SKM-1 treated with dmso at 0.1 percent for 144 hours (cell line): ENCODE results near the gene FAM236A.
"Not testable (repeated sequence)": the region's sequence is repeated elsewhere in the genome, so short reads cannot be mapped to it uniquely, and the experiment has no call there.

ENCODE experiments used
- DNase-seq: peaks from one replicate; lab custom pipeline; 2025; ENCODE audit not compliant: unreplicated experiment; lab: John Stamatoyannopoulos, UW

FAM236A gene

GRCh38 chrX:72937906-72938305 lies at the start of gene FAM236A:
Gene FAM236A, plus strand, starts transcription at chrX:72938206. Its CDS starts 57 bp downstream, at chrX:72938263.
- not testable (repeated sequence) for DNase-seq

DNA sequence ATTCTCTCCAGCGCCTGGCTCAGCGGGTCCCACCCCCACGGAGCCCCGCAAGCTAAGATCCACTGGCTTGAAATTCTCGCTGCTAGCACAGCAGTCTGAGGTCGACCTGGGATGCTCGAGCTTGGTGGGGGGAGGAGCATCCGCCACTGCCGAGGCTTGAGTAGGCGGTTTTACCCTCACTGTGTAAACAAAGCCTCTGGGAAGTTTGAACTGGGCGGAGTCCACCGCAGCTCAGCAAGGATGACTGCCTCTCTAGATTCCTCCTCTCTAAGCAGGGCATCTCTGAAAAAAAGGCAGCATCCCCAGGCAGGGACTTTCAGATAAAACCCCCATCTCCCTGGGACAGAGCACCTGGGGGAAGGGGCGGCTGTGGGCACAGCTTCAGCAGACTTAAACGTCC lies 48.3 kb upstream of the FAM236A start:
- DNase-seq: not testable (repeated sequence)

DNA sequence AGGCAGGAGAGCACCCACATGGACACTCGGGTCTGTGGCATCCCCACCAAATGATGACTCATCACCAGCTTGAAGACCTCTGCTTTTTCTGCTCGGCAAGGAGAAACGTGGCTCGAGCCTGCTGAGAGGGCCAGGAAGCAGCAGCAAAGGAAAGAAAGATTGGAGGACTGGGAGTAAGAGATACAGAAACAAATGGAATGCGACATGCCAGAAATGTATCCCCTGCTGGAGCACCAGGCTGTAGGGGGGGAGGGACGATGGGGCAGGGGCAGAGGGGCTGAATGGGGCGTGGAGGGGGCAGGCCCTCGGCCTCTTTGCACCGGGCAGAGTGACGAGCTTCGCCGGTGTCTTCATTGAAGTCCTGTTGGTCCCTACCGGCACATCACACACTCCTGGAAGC lies 25.7 kb upstream of the FAM236A start, which contains the start of gene FAM236C:
Gene FAM236C, plus strand, starts transcription at position 301 of the 400 bp plus-strand sequence. CDS start 100 bp downstream, outside the sequence.
- not testable (repeated sequence) for DNase-seq

- DNase-seq: not testable (repeated sequence)
Measured at GRCh38 chrX:72916096-72916495, 21.9 kb upstream of the FAM236A start.

- DNase-seq: not testable (repeated sequence)
Measured at GRCh38 chrX:72932283-72932682, 5.7 kb upstream of the FAM236A start.

DNA sequence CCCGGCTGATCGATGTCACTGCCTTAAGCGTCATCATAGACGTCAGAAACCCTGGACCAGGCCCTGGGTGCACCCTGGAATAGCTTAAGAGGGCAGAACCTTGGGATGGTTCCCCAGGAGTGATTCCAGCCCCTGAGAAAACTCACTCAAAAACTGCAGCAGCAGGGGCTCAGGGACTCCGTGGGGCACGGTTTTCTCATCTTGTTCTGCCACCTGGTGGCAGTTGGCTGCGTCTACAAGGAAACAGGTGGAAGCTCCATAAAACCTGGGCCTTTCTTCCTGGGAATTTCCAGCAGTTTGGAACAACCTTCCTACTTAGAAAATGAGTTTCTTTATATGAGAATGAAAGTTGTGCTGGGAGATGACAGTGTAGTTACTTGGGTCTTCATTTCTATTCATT lies 1.6 kb upstream of the FAM236A start:
- DNase-seq: not testable (repeated sequence)

GRCh38 chrX:72936882-72937455 lies 1.0 kb upstream of the FAM236A start:
- not testable (repeated sequence) for DNase-seq

- not testable (repeated sequence) for DNase-seq
Measured at GRCh38 chrX:72942272-72942671, 4.3 kb downstream of the FAM236A start.

DNA sequence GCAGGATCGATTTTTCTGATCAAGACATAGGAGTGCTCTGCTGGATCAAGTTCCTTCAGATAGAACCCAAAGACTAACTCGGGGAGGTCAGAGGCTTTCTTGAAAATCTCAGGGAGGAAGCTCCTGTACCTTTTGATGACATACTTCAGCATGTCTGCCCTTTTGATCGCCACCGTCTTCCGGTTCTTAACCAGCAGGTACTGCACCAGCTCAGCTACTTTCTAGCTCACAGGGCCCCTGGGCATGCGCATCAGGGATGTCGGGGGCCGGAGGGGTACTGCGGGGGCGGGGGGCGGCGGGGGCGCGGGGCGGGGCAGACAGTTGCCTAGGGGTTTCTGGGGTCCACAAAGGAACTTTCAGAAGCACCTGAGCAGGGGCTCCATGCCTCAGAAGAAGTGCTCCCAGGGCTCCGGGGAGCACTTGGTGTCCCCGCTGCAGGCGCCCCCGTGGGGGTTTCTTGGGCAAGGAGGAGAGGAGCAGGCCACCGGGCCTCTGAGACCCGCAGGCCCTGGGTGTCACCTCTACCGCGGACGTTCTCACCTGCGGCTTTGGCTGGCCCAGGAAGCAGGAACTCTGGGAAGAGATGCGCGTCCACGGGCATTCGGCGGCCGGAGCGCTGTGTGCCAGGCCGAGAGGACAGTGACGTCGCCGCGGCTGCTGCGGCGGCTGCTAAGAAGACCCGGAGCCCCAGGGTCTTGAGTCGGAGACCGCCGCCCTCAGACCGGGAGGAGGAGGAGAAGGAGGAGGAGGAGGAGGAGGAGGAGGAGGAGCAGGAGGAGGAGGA lies 5.2 kb downstream of the FAM236A start:
- not testable (repeated sequence) for DNase-seq

DNA sequence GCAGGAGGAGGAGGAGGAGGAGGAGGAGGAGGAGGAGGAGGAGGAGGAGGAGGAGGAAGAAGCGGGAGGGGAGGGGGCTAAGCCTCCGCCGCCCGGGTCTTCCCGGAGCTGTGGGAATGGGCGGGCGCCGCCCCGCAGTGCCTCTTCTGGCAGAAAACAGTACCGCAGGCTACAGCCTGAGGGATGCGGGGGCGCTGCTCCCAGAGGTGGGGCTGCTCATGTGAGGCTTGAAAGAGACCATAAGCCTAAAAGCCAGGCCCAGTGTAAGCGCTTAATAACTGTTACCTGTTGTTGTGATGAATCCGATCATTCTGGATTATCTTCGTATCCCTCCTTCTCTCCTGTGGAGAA lies 5.8 kb downstream of the FAM236A start, which contains the start of gene DMRTC1:
Gene DMRTC1, minus strand, starts transcription at position 19 of the 351 bp plus-strand sequence. CDS start 68,143 bp downstream, outside the sequence.
- DNase-seq: not testable (repeated sequence)

DNA sequence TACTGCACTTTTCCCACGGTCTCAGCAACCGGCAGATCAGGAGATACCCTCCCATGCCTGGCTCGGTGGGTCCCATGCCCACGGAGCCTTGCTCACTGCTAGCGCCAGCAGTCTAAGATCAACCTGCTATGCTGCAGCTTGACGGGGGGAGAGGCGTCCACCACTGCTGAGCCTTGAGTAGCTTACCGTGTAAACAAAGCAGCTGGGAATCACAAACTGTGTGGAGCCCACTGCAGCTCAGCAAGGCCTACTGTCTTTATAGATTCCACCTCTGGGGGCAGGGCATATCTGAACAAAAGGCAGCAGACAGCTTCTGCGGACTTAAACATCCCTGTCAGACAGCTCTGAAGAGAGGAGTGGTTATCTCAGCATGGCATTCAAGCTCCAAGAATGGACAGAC lies 22.0 kb downstream of the FAM236A start:
- DNase-seq: not testable (repeated sequence)

GRCh38 chrX:72971859-72972258 lies 33.9 kb downstream of the FAM236A start:
- not testable (repeated sequence) for DNase-seq

- not testable (repeated sequence) for DNase-seq
Measured at GRCh38 chrX:72974885-72975284, 36.9 kb downstream of the FAM236A start.

DNA sequence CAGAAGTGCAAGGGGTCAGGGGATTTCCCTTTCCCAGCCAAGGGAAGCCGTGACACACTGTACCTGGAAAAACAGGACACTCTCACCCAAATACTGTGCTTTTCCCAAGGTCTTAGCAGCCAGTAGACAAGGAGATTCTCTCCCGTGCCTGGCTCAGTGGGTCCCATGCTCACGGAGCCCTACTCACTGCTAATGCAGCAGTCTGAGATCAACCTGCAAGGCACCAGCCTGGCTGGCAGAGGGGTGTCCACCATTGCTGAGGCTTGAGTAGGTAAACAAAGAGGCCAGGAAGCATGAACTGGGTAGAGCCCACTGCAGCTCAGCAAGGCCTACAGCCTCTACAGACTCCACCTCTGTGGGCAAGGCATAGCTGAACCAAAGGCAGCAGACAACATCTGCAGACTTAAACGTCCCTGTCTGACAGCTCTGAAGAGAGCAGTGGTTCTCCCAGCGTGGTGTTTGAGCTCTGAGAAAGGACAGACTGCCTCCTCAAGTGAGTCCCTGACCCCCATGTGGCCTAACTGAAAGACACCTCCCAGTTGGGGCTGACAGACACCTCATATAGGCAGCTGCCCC lies 43.0 kb downstream of the FAM236A start:
- DNase-seq: not testable (repeated sequence)
